ENCODE measurements around the gene CEP112.
"Not testable (repeated sequence)": the region's sequence is repeated elsewhere in the genome, so short reads cannot be mapped to it uniquely, and the experiment has no call there.

CEP112 gene

DNA sequence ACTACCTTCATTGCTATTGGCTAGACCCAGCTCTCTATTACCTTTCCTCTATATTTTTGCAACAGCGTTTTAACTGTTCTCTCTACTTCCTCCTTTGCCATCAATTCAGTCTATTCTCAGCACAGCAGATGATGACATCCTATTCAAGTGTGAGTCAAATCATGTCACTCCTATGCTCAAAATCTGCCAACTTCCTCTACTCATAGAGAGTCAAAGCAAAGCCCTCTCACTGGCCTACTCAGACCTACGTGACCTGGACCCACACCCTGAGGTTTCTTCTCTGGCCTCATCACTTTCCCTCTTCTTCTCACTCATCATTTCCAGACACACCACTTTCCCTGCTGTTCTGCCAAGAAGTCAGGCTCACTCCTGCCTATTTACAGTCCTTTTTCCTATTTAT lies 341.4 kb downstream of the CEP112 start:
- DNase-seq (ENCODE audit: low read depth), result no peak

DNA sequence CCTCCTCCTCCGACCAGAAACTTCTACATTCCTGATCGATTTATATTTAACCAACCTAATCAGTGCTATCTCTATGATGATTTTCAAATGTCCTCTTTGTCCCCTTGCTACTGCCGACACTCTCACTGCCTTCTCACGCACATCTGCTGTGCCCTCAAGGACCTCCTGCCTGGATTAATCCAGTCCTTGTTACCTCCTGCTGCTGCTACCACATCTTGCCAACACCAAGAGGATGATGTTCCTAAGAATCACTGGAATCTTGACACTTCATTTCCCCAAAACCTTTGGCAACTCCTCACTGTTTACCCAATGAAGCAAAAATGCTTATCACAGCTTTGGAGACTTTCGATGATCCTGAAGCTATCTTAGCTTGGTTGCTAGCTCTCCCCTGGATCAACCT lies 343.2 kb downstream of the CEP112 start:
- H3K4me3 ChIP-seq (ENCODE audit: low read depth, low read length), result no peak overlapping the region
- DNase-seq (ENCODE audit: low read depth), result no peak
- TF ChIP-seq, protein P1, sequence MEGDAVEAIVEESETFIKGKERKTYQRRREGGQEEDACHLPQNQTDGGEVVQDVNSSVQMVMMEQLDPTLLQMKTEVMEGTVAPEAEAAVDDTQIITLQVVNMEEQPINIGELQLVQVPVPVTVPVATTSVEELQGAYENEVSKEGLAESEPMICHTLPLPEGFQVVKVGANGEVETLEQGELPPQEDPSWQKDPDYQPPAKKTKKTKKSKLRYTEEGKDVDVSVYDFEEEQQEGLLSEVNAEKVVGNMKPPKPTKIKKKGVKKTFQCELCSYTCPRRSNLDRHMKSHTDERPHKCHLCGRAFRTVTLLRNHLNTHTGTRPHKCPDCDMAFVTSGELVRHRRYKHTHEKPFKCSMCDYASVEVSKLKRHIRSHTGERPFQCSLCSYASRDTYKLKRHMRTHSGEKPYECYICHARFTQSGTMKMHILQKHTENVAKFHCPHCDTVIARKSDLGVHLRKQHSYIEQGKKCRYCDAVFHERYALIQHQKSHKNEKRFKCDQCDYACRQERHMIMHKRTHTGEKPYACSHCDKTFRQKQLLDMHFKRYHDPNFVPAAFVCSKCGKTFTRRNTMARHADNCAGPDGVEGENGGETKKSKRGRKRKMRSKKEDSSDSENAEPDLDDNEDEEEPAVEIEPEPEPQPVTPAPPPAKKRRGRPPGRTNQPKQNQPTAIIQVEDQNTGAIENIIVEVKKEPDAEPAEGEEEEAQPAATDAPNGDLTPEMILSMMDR (IDR thresholded peaks at IDR 0.05; ENCODE audit: control insufficient read depth, extremely low read depth, insufficient read depth), result no peak

More for the DNA sequence above, 341.4 kb downstream of the CEP112 start:
- TF ChIP-seq, protein P1 (IDR thresholded peaks at IDR 0.05; ENCODE audit: control insufficient read depth, extremely low read depth, insufficient read depth), result no peak
- no peak overlapping the region for H3K4me3 ChIP-seq (ENCODE audit: low read depth, low read length)

DNA sequence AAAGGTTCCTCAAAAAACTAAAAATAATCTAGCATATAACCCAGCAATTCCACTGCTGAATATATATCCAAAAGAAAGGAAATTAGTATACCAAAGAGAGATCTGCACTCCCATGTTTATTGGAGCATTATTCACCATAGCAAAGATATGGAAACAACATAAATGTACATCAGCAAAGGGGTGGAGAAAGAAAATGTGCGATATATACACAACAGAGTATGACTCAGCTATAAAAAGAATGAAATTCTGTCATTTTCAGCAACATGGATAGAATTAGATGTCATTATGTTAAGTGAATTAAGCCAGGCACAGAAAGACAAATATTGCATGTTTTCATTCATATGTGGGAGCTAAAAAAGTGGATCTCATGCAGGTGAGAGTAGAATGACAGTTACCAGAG lies 350.8 kb downstream of the CEP112 start:
- TF ChIP-seq, protein P1 (IDR thresholded peaks at IDR 0.05; ENCODE audit: control insufficient read depth, extremely low read depth, insufficient read depth), result no peak

DNA sequence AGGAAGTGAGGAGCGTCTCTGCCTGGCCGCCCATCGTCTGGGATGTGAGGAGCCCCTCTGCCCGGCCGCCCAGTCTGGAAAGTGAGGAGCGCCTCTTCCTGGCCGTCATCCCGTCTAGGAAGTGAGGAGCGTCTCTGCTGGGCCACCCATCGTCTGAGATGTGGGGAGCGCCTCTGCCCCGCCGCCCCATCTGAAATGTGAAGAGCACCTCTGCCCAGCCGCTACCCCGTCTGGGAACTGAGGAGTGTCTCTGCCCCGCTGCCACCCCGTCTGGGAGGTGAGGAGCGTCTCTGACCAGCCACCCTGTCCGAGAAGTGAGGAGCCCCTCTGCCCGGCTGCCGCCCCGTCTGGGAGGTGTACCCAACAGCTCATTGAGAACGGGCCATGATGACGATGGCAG lies 354.7 kb downstream of the CEP112 start:
- not testable (repeated sequence) for DNase-seq (ENCODE audit: low read depth); H3K4me3 ChIP-seq (ENCODE audit: low read depth, low read length)

More for the DNA sequence above, 350.8 kb downstream of the CEP112 start:
- H3K4me3 ChIP-seq (ENCODE audit: low read depth, low read length), result no peak overlapping the region
- no peak for DNase-seq (ENCODE audit: low read depth)

DNA sequence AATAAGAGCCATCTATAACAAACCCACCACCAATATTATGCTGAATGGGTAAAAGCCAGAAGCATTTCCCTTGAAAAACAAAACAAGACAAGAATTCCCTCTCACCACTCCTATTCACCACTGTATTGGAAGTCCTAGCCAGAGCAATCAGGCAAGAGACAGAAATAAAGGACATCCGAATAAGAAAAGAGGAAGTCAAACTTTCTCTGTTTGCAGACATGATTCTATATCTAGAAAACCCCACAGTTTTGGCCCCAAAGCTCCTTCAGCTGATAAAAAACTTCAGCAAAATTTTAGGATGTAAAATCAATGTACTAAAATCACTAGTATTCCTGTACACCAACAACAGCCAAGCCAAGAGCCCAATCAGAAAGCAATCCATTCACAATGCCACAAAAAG lies 358.7 kb downstream of the CEP112 start:
- TF ChIP-seq, protein P1 (IDR thresholded peaks at IDR 0.05; ENCODE audit: control insufficient read depth, extremely low read depth, insufficient read depth), result no peak
- no peak overlapping the region for H3K4me3 ChIP-seq (ENCODE audit: low read depth, low read length)
- DNase-seq (ENCODE audit: low read depth), result no peak

DNA sequence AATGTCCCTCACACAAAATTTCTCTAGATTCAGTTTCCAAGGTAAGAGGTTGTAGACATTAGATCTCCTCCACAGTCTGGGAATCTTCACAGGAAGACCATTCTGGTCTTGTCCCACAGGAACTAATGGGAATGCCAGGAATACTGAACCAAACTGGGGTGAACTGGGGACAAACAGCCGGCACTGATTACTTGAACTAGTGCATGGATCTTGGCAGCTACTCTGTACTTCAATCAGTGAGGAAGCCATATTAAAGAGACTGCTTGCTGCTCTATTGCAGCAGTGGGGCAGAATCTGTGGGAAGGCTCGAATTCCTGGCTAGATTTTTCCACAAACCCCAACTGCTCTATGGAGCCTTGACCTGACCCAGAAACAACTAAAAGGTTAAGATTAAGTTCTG lies 361.6 kb downstream of the CEP112 start:
- no peak overlapping the region for H3K4me3 ChIP-seq (ENCODE audit: low read depth, low read length)
- TF ChIP-seq, protein P1 (IDR thresholded peaks at IDR 0.05; ENCODE audit: control insufficient read depth, extremely low read depth, insufficient read depth), result no peak
- no peak for DNase-seq (ENCODE audit: low read depth)

DNA sequence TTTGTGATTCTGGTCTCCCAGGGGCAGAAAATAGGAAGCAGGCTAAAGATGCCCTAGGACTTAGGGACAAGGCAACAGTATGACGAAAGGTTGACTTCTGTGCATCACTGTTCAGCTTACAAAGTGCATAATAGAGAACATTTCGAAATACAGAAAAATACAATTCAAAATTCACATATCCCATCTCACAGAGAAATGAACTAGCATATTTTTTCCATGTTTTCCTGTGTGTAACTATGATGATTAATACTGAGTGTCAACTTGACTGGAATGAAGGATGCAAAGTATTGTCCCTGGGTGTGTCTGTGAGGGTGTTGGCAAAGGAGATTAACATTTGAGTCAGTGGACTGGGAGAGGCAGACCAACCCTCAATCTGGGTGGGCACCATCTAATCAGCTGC lies 365.4 kb downstream of the CEP112 start:
- not testable (repeated sequence) for DNase-seq (ENCODE audit: low read depth)

DNA sequence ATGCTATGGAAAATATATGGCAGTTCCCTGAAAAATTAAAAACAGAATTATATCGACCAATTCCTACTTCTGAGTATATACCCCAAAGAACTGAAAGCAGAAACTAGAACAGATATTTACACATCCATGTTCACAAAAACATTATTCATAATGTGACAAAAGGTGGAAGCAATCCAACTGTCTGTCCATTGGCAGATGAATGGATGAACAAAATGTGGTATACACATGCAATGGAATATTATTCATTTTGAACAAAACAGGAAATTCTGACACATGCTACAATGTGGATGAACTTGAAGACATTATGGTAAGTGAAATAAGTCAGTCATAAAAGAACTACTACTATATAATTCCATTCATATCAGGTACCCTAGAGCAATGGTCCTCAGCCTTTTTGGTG lies 367.0 kb downstream of the CEP112 start:
- DNase-seq (ENCODE audit: low read depth), result no peak
- TF ChIP-seq, protein P1 (IDR thresholded peaks at IDR 0.05; ENCODE audit: control insufficient read depth, extremely low read depth, insufficient read depth), result no peak
- H3K4me3 ChIP-seq (ENCODE audit: low read depth, low read length), result no peak overlapping the region

More for the DNA sequence above, 365.4 kb downstream of the CEP112 start:
- not testable (repeated sequence) for H3K4me3 ChIP-seq (ENCODE audit: low read depth, low read length)
